Measurements from ENCODE around the gene MAPK11. TPM values are rescaled to one million over a fixed set of nuclear protein-coding genes. Genes with fewer than 3 reads are reported as not detected.

MAPK11 gene
- total RNA-seq = 1 to 10 TPM; 1.7 to 6.4 (median 2.5) TPM
- long read RNA-seq = 0 reads

GRCh38 chr22:50269970-50270665, at the start of gene MAPK11:
Gene MAPK11, minus strand, starts transcription at chr22:50270380. Its CDS starts 88 bp downstream, at chr22:50270292.
- Histone ChIP-seq H3K36me3 (peaks cover 0 to 4% (median 1%) of the 10 kb centered on the region in 4 donors), H3K27me3 (no peaks in the 10 kb centered on the region), H3K27ac (peak within 1 kb of the TSS in 1 of 3 donors; percentile 7), H3K9me3 (no peaks in the 10 kb centered on the region), H3K4me1 (peaks cover 6 to 49% (median 24%) of the 10 kb centered on the region in 4 donors), H3K4me3 (peak within 1 kb of the TSS; percentile 35 to 42 (median 40))
- intact Hi-C loops (cut with DNase I) = loop anchor here (5.0 to 10.0 kb wide), 2 partner anchors 55 to 72 kb away; partner anchors contain the start of genes DENND6B (in 1 of the 2) and PPP6R2 (in 1 of the 2)
- ATAC-seq (peak; percentile 16 to 30 (median 23)), DNase-seq (peak in 1 of 3 donors; percentile 68)
- TF ChIP-seq CTCF (IDR thresholded peaks at IDR 0.05) = no peak
- TF ChIP-seq POLR2A (IDR thresholded peaks at IDR 0.05) = no peak
- no CpG with 5 or more reads among the region's 92 CpGs for WGBS (ENCODE audit: insufficient coverage, low coverage, low lambda C conversion rate, missing lambda C conversion rate)

DNA sequence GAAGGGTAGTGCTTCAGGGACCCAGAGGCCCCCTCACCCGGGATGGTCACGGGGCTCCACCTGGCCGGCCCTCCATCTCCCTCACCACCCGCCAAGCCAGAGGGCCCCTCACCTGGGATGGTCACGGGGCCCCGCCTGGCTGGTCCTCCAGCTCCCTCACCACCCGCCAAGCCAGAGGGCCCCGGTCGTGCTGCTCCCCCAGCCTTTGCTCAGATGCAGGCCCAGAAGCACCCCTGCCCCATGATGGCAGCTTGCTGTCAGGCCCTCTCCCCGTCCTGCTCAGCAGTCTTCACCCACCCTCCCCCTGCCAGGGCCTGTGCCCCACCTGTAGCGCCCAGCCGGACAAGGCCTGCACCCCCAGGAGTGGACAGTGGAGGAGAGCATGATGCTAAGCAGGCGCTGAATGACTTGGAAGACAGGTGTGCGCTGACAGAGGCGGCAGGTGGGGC, 49.3 kb upstream of the MAPK11 start:
- intact Hi-C loops (cut with DNase I) = no loop called here
- peaks cover 0 to 5% (median 2%) of the 10 kb centered on the region in 4 donors for H3K4me1 ChIP-seq
- no peaks in the 10 kb centered on the region for H3K36me3 ChIP-seq
- H3K27me3 ChIP-seq = no peaks in the 10 kb centered on the region
- no peaks in the 10 kb centered on the region for H3K9me3 ChIP-seq
- H3K4me3 ChIP-seq = no peak overlapping the region
- no peak for TF ChIP-seq CTCF (IDR thresholded peaks at IDR 0.05)
- no peak for TF ChIP-seq POLR2A (IDR thresholded peaks at IDR 0.05)
- no peak overlapping the region for H3K27ac ChIP-seq
- ATAC-seq (no peak), DNase-seq (peak in 1 of 3 donors; percentile 45)
- WGBS (ENCODE audit: insufficient coverage, low coverage, low lambda C conversion rate, missing lambda C conversion rate) = 100% methylated on average over 2 of the region's 15 CpGs

DNA sequence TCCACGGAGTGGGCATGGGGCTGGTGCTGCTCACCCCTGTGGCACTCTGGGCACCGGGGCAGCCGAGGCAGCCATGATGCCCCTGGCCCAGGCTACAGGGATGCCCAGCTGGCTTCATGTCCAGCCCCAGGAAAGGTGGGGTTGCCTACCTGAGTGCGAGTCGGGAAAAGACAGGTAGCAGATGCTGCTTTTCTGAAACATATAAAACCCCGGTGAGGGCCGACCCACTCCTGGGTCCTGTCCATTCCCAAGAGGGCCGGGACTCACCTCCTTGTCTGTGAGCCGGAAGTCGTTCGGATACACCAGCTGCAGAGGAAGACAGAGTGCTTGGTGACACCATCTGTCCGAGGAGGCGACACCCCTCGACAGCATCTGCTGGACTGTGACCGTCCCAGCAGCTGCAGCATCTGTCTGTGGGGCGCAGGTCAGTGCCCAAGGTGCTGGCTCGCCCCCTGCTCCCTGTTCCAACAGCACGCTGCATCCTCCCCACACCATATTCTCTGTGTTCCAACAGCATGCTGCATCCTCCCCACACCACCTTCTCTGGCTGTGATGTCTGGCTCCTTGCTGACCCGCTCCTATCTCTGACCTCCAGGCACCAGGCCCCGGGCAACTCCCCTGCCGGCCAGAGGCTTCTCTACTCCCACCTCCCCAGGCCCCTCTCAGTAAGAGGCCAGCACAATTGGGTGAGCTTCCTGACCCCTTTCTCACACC, 48.7 kb upstream of the MAPK11 start:
- intact Hi-C loops (cut with DNase I) = no loop called here
- TF ChIP-seq POLR2A (IDR thresholded peaks at IDR 0.05) (no peak), CTCF (IDR thresholded peaks at IDR 0.05) (no peak)
- ATAC-seq = no peak
- no peak for DNase-seq
- Histone ChIP-seq H3K4me1 (peaks cover 0 to 5% (median 2%) of the 10 kb centered on the region in 4 donors), H3K4me3 (no peak overlapping the region), H3K36me3 (no peaks in the 10 kb centered on the region), H3K9me3 (no peaks in the 10 kb centered on the region), H3K27me3 (no peaks in the 10 kb centered on the region), H3K27ac (no peak overlapping the region)
- 71% methylated on average over 3 of the region's 21 CpGs for WGBS (ENCODE audit: insufficient coverage, low coverage, low lambda C conversion rate, missing lambda C conversion rate)

GRCh38 chr22:50318356-50318697, 48.1 kb upstream of the MAPK11 start:
- no peaks in the 10 kb centered on the region for H3K27me3 ChIP-seq
- no peak for DNase-seq
- 100% methylated on average over 1 of the region's 7 CpGs for WGBS (ENCODE audit: insufficient coverage, low coverage, low lambda C conversion rate, missing lambda C conversion rate)
- no peak overlapping the region for H3K4me3 ChIP-seq
- no peaks in the 10 kb centered on the region for H3K36me3 ChIP-seq
- ATAC-seq = no peak
- H3K27ac ChIP-seq = no peak overlapping the region
- no peaks in the 10 kb centered on the region for H3K9me3 ChIP-seq
- intact Hi-C loops (cut with DNase I) = no loop called here
- TF ChIP-seq CTCF (IDR thresholded peaks at IDR 0.05) (no peak), POLR2A (IDR thresholded peaks at IDR 0.05) (no peak)
- H3K4me1 ChIP-seq = peaks cover 0 to 5% (median 2%) of the 10 kb centered on the region in 4 donors

Measured in right lobe of liver (tissue), 6 donors.